Transverse colon (tissue), 3 donors: Measurements from ENCODE around the gene NUAK2.

Source experiments
- CTCF ChIP-seq, 5 experiments: fragments of 200-600 bp in 3 of 5; fragments of 450-650 bp in 2 of 5; sonication (generic) in 3 of 5; IDR thresholded peaks; 1 replicate in 2 of 5; 2 replicates in 3 of 5; pipeline ENCODE4 v1.5.1; 2016 to 2017; ENCODE audit warnings: antibody characterized with exemption in 5 of 5, inconsistent platforms in 3 of 5, mild to moderate bottlenecking in 2 of 5, moderate library complexity in 1 of 5
- EP300 ChIP-seq: sonication (generic); formaldehyde crosslinking; IDR thresholded peaks from one replicate; pipeline ENCODE4 v1.6.1; 2017; ENCODE audit warnings: antibody characterized with exemption, low read depth
- POLR2A ChIP-seq: fragments of 450-650 bp; IDR thresholded peaks from one replicate; pipeline ENCODE4 v1.6.1; 2016; ENCODE audit warnings: antibody characterized with exemption, mild to moderate bottlenecking, moderate library complexity

- TF ChIP-seq EP300 (no peak), CTCF (IDR thresholded peaks at IDR 0.05) (no peak), POLR2A (no peak)
These were observed 36.0 kb downstream of the NUAK2 start for GRCh38 chr1:205285381-205286101.
